HG02642 (cell line): ENCODE results near the gene ROPN1B.
"Not testable (repeated sequence)": the region's sequence is repeated elsewhere in the genome, so short reads cannot be mapped to it uniquely, and the experiment has no call there.

Experiments
- ATAC-seq: cut with Tn5 transposase; IDR thresholded peaks from one replicate; pipeline ENCODE4 v1.9.1; 2021; ENCODE audit warnings: mild to moderate bottlenecking; ENCODE audit not compliant: unreplicated experiment, poor library complexity

Gene ROPN1B

DNA sequence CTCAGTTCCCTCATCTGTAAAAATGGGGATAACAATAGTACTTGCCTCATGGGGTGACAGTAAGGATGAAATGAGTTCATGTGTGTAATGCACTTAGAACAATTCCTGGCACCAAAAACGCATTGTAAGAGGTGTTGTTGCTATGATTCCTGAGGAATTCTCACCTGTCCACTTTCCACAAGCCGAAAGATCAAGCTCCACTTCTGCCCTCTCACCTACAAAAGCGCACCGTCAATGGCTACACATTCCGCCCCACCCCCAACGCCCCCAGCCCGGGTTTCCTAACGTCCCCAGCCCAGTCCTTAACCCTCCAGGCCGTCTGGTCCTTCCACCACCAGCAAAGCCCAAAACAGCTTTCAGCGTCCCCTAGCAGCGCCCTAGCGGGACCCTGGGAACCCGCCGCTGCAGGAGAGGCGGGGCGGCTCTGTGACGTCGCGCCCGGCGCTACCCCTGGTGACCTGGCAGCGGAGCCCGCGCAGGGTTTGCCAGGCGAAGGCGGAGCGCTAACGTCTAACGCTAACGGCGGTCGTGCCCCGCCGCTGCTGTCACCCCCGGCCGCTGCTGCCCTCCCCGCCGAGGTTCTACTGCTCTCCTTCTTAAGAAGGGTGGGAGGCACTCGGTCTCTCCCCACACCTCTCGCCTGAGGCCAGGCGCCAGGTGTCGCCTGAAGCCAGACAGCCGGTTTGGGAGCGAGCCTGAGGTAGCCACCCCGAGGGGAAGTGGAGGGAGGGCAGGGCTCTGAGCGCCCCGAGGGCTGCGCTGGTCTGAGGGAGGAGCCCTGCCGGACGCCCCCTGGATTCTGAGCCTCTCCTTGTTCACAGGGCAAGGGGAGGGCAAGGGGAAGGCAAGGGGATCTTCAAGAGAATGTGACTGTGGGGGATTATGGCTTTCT, at the start of gene ROPN1B:
TSS of gene ROPN1B (plus strand) at position 478 of the 892 bp plus-strand sequence. CDS start 2,877 bp downstream, outside the sequence.
- not testable (repeated sequence) for ATAC-seq

DNA sequence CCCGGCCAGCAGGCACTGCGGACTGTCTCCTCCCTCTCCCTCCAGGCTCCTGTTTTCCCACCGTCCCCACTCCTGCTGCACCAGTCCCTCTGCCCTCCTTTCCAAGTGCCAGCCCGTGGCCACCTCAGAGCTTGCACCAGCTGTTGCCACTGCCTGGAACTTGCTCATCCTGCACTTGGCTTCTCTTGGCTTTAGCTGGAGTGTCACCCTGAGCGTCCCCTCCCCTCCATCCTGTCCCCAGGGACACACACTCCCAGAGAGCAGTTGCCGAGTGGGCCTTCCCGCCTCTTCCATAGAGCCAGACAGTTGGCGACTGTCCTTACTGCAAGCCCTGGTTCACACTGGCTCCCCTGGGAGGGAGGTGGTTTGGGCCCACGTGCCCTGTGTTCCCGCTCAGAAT, 48.8 kb upstream of the ROPN1B start:
- ATAC-seq: not testable (repeated sequence)

GRCh38 chr3:125920751-125921279, 48.2 kb upstream of the ROPN1B start:
- ATAC-seq: not testable (repeated sequence)

GRCh38 chr3:125921712-125922111, 47.3 kb upstream of the ROPN1B start:
- not testable (repeated sequence) for ATAC-seq

- not testable (repeated sequence) for ATAC-seq
Observed at GRCh38 chr3:125923324-125924115, 45.5 kb upstream of the ROPN1B start.

DNA sequence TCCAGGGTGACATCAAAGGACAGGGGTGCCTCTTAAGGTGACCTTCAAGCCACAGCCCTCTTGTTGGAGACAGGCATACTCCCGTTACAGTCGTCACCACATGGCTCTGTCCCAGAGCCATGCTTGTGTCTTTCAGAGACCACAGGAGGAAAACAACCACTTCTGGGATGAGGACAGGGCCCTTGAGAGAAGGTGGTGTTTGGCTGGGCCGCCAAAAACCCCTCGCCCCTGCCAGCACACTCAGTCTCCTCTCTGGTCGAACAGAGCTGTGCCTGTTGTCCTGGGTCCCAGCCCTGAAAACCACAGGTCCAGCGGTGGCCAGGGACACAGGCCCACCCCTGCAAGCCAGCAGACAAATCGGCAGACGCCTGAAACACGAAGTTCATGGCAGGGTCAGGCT, 44.7 kb upstream of the ROPN1B start:
- not testable (repeated sequence) for ATAC-seq

DNA sequence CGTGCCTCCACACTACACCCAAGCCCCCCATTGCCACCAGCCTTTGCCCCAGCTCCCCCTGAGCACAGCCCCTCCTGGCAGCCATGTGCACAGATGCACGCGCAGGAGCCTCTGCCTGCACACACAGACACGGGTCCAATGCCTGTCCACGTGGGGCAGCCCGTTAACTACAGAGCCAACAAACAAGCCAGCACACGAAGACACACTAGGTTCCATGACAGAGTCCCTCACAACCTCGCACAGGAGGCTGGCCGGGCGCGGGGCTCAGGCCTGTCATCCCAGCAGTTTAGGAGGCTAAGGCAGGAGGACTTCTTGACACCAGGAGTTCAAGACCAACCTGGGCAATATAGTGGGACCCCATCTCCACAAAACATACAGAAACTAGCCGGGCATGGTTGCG, 43.3 kb upstream of the ROPN1B start:
- not testable (repeated sequence) for ATAC-seq

GRCh38 chr3:125928771-125929545, 40.0 kb upstream of the ROPN1B start:
- not testable (repeated sequence) for ATAC-seq

GRCh38 chr3:125929765-125930164, 39.2 kb upstream of the ROPN1B start:
- ATAC-seq: not testable (repeated sequence)

DNA sequence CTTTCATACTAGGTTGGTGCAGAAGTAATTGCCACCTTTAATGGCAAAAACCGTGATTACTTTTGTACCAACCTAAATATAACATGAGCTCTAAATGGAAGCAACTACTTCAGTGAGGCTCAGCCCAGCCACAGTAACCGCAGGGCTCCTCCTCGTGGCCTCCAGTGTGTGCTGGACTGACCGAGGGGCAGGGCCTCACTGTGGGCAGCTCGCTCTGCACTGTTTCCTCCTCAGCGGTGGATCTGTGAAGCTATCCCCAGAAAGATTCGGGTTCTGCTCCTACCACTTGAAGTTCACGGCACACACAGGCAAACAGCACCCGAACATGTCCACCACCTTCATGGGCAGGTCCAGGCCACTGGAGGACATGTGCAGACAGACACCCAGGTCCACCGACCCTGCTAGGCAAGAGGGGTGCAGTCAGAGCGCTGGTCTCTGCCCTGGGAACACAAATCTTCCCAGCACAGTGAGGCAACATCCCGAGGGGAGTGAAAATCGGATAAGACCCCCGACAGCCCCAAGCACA, 37.6 kb upstream of the ROPN1B start:
- not testable (repeated sequence) for ATAC-seq

DNA sequence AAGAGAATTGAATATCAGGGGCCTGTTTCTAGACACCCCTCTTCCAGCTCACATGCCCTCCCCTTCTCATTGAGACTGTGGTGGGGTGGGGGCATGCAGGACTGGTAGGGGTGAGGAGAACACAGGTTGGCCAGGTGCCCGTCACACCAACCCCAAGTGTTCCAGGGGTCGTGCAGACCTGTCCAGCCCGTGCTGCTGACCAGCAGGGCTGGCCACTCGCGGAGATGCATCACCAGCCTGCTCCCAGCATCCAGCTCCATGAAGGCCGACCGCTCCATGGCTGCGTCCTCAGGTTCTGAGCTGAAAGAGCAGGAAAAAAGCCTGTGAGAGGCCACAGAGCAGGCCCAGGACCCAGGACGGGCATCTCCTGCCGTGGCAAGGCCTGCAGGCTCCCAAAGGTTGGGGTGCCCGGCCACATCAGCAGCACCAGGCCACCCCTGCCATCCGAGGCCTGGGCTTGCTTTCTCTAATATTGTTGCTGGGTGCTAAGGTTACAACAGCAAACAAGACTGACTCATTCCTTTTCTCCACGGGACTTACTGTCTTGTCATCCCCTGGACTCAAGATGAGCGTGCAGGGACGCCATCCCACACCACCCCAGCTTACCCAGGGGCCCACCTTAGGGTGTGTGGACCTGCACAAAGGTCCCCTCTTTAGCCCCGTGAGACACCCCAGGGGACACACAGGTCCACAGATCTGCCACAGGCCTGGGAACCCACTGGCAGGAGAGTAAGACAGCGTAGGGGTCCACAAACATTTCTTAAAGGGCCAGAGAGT, 35.4 kb upstream of the ROPN1B start:
- ATAC-seq: not testable (repeated sequence)

DNA sequence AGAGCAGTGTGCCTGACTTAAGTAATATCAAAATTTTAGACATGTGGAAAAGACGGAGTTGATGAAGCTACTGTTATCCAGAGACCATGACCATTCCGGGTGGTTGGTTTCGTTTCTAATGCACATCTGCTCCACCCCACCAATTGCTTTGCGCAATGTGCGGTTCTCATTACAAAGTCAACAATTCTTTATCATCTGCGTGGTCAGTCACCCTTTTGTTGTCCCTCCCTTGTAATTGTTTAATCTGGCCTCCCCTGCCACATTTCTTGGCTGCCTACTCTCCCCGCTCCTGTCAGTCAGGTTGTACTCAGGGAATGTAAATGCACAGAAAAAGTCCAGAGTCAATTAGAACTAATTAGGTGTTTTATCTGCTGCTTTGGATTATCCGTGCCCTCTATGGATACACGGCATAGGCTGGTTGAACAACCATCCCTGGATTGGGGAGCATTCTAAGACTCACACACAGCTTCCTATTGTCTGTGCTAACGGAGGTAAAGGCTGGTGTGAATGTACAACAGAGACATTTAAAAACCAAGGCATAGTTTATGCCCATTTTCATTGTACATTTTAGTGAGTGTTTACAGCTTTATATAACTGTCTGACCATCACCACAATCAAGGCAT, 33.6 kb upstream of the ROPN1B start:
- not testable (repeated sequence) for ATAC-seq

DNA sequence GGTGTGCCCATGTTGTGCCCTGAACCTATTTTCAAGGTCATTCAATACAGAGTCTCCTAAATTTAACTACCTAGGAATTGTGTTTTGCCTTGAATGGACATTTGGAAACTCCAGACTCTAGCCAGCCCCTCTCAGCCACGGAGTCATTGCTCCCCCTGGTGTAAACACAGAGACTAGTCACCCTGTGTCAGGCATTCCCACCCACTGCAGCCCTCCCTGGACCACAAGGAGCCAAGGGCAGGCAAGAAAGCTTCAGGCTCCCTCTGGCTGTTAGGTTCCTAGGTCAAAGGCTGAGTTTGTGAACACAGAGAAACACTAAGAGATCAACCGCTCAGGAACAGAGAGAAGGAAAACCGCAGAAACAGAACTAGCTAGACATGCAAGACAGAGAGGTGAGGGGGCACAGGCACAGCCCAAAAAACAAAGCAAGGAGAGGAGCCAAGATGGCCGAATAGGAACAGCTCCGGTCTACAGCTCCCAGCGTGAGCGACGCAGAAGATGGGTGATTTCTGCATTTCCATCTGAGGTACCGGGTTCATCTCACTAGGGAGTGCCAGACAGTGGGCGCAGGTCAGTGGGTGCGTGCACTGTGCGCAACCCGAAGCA, 32.7 kb upstream of the ROPN1B start:
- not testable (repeated sequence) for ATAC-seq

- ATAC-seq: not testable (repeated sequence)
Observed at GRCh38 chr3:125936891-125937290, 32.1 kb upstream of the ROPN1B start.

- not testable (repeated sequence) for ATAC-seq
Observed at GRCh38 chr3:125947806-125948205, 21.2 kb upstream of the ROPN1B start.

GRCh38 chr3:125948901-125949300, 20.1 kb upstream of the ROPN1B start:
- ATAC-seq: not testable (repeated sequence)

- not testable (repeated sequence) for ATAC-seq
Observed at GRCh38 chr3:125951176-125951575, 17.8 kb upstream of the ROPN1B start.

GRCh38 chr3:125957020-125957419, 12.0 kb upstream of the ROPN1B start:
- ATAC-seq: not testable (repeated sequence)
